Measurements from ENCODE around the gene LINS1. TPM values are rescaled to one million over a fixed set of nuclear protein-coding genes. Genes with fewer than 3 reads are reported as not detected.

LINS1 gene
- total and polyA plus RNA-seq, 12 donors: 4.7 to 12.2 (median 6.9) TPM

DNA sequence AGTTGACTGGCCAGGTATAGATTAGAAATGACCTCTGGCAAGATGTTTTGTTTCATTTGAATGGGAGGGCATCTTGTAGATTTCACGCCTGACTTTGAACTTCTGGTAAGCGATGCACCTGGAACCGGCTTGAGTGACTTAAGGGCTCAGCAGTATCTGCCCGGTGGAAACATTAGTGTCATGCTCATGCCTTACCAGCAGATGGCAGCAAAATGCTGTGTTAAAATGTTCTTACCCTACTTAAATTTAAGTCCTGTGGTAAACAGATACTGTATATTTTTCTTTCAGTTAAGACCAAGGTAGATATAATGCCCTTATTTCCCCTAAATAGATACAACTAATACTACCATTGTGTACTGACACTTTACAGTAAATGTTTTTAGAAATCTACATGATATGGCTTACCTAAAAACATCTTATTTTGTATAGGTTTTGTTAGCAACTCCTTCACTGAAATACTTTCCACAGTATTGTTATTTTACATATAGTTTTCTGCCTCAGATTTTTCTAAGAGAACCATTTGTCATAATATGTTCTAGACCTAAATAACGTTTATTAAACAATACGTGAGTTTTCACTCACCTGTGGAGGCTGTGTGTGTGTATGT, 25.9 kb upstream of the LINS1 start:
- peaks cover 0 to 12% (median 0%) of the 10 kb centered on the region in 9 donors for H3K4me1 ChIP-seq
- no peaks in the 10 kb centered on the region for H3K27me3 ChIP-seq
- no peak overlapping the region for H3K4me3 ChIP-seq
- H3K9me3 ChIP-seq: no peaks in the 10 kb centered on the region
- intact Hi-C loops (cut with DNase I): loop anchor here (1.0 to 10.0 kb wide), 10 partner anchors 243 to 637 kb away; partner anchors contain the start of gene CHSY1 (in 2 of the 10)
- H3K27ac ChIP-seq: no peak overlapping the region
- peaks cover 0 to 39% (median 12%) of the 10 kb centered on the region in 9 donors for H3K36me3 ChIP-seq
- TF ChIP-seq, protein P1, sequence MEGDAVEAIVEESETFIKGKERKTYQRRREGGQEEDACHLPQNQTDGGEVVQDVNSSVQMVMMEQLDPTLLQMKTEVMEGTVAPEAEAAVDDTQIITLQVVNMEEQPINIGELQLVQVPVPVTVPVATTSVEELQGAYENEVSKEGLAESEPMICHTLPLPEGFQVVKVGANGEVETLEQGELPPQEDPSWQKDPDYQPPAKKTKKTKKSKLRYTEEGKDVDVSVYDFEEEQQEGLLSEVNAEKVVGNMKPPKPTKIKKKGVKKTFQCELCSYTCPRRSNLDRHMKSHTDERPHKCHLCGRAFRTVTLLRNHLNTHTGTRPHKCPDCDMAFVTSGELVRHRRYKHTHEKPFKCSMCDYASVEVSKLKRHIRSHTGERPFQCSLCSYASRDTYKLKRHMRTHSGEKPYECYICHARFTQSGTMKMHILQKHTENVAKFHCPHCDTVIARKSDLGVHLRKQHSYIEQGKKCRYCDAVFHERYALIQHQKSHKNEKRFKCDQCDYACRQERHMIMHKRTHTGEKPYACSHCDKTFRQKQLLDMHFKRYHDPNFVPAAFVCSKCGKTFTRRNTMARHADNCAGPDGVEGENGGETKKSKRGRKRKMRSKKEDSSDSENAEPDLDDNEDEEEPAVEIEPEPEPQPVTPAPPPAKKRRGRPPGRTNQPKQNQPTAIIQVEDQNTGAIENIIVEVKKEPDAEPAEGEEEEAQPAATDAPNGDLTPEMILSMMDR (IDR thresholded peaks at IDR 0.05): peak; percentile 69 to 89 (median 86)
- 33 to 37% methylated on average over 6 of the region's 6 CpGs for WGBS, 2 donors
- peak in 1 of 2 donors; percentile 44 for DNase-seq
- peak in 7 of 8 donors; percentile 41 to 81 (median 78) for ATAC-seq

DNA sequence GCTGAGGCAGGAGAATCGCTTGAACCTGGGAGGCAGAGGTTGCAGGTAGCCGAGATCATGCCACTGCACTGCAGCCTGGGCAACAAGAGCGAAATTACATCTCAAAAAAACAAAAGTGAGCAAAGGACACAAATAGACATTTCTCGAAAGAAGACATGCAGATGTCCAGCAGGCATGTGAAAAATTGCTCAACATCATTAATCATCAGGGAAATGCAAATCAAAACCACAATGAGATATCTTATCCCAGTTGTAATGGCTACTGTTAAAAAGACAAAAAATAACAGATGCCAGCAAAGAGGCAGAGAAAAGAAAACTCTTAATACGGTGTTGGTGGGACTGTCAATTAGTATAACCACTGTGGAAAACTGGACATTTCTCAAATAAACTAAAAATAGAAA, 21.3 kb upstream of the LINS1 start:
- WGBS, 2 donors: 86 to 87% methylated on average over 5 of the region's 5 CpGs
- ATAC-seq: no peak
- Histone ChIP-seq H3K9me3 (no peaks in the 10 kb centered on the region), H3K27ac (no peak overlapping the region), H3K4me3 (no peak overlapping the region), H3K36me3 (peaks cover 0 to 29% (median 0%) of the 10 kb centered on the region in 9 donors), H3K27me3 (no peaks in the 10 kb centered on the region), H3K4me1 (peaks cover 0 to 12% (median 0%) of the 10 kb centered on the region in 9 donors)
- intact Hi-C loops (cut with DNase I): loop anchor here in 3 of 10 donors (10.0 kb wide), 2 partner anchors 632 to 642 kb away; partner anchors contain the start of gene CHSY1 (in 2 of the 3)
- TF ChIP-seq, protein P1 (IDR thresholded peaks at IDR 0.05): no peak
- no peak for DNase-seq

DNA sequence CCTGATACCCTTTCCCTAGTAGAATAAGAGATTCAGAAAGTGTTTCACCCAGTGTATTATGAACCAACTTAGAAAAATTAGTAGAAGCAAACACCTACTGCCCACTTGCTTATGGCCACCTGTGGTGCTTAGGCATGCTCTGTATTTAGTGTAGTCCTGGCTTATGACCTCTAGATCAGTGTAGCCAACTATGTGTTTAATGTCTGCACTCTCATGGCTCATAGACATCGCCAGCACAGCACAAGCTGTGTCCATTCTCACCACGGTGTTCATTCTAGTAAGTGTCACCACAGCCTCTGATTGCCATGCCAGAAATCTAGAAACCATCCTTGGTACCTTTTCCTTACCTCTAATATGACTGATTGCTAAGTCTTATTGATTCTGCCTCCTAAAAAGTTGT, 14.7 kb upstream of the LINS1 start:
- H3K27me3 ChIP-seq: no peaks in the 10 kb centered on the region
- no peak overlapping the region for H3K4me3 ChIP-seq
- H3K9me3 ChIP-seq: no peaks in the 10 kb centered on the region
- DNase-seq: no peak
- no peak overlapping the region for H3K27ac ChIP-seq
- H3K36me3 ChIP-seq: peaks cover 0 to 89% (median 19%) of the 10 kb centered on the region in 9 donors
- WGBS, 2 donors: 87 to 88% methylated on average over 2 of the region's 2 CpGs
- peaks cover 0 to 5% (median 0%) of the 10 kb centered on the region in 9 donors for H3K4me1 ChIP-seq
- no peak for ATAC-seq
- intact Hi-C loops (cut with DNase I): no loop called here
- TF ChIP-seq, protein P1 (IDR thresholded peaks at IDR 0.05): no peak

DNA sequence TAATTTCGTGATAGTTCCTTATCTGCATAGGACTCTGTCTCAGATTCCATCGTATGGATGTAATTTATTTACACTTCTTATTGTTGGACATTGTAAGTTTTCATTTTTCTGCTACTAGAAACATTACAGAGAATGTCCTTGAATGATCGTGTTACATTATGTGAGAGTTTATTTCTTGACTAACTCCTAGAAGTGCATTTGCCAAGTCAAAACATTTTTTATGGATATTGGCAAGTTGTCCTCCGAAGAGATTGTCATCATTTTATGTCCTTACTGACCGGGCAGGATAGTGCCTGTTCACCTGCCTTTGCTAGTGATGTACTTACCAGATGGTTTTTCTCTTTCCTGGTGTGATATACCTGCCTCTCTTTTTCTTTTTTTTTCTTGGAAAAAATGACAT, 13.8 kb upstream of the LINS1 start:
- intact Hi-C loops (cut with DNase I): no loop called here
- Histone ChIP-seq H3K4me1 (peaks cover 0 to 5% (median 0%) of the 10 kb centered on the region in 9 donors), H3K27ac (no peak overlapping the region), H3K9me3 (no peaks in the 10 kb centered on the region), H3K4me3 (no peak overlapping the region), H3K27me3 (no peaks in the 10 kb centered on the region), H3K36me3 (peaks cover 0 to 94% (median 23%) of the 10 kb centered on the region in 9 donors)
- ATAC-seq (no peak), DNase-seq (no peak)
- 52 to 54% methylated on average over 5 of the region's 5 CpGs for WGBS, 2 donors
- TF ChIP-seq, protein P1 (IDR thresholded peaks at IDR 0.05): no peak
